Measurements from ENCODE around the gene SLC17A8.

SLC17A8 gene

DNA sequence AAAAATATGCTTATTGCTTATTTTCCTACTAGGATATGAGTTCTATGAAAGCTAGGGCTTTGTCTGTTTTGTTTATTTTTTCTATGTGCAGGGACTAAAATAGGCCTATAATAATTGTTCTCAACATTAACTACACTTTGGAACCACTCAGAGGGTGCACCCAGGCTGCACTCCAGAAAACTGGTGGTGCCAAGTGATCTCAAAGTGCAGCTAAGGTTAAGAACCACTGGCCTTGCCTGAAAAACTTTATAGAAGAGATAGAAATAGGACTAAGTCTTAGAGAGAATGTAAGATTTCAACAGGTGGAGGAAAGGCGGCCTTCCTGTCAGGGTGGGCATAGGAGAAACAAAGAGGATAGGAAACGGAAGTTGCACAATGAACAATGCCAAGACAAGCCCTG, 79.1 kb downstream of the SLC17A8 start:
- TF ChIP-seq CTCF (IDR thresholded peaks at IDR 0.05; ENCODE audit: low read length, missing control alignments): no peak
- H3K4me3 ChIP-seq (replicated peaks; ENCODE audit: low read depth, low read length): no peak overlapping the region
- no peak for DNase-seq (ENCODE audit: low read depth)

- no peak for TF ChIP-seq CTCF (IDR thresholded peaks at IDR 0.05; ENCODE audit: low read length, missing control alignments)
- DNase-seq (ENCODE audit: low read depth): no peak
- H3K4me3 ChIP-seq (replicated peaks; ENCODE audit: low read depth, low read length): no peak overlapping the region
Measured at GRCh38 chr12:100437038-100437841, 80.4 kb downstream of the SLC17A8 start.

- no peak overlapping the region for H3K4me3 ChIP-seq (replicated peaks; ENCODE audit: low read depth, low read length)
- DNase-seq (ENCODE audit: low read depth): no peak
- TF ChIP-seq CTCF (IDR thresholded peaks at IDR 0.05; ENCODE audit: low read length, missing control alignments): no peak
Measured at GRCh38 chr12:100439797-100440196, 82.9 kb downstream of the SLC17A8 start.

DNA sequence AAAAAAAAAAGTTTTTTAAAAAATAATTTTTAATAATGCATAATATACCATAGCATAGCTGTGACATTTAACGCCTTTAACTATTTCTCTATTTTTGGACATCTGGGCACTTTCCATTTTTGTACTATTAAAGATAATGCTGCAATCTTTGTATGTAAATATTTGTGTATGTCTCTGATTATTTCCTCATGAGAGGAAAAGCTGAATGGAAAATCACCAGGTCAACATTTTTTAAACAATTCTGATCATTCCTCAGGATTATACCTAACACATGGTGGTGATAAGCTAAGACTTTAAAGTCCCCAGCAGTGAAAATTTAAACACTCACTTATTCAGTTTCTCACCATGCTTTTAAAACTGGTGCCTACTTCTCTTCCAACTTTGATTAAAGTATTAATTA, 85.5 kb downstream of the SLC17A8 start:
- DNase-seq (ENCODE audit: low read depth): no peak
- no peak for TF ChIP-seq CTCF (IDR thresholded peaks at IDR 0.05; ENCODE audit: low read length, missing control alignments)
- H3K4me3 ChIP-seq (replicated peaks; ENCODE audit: low read depth, low read length): no peak overlapping the region

- TF ChIP-seq CTCF (IDR thresholded peaks at IDR 0.05; ENCODE audit: low read length, missing control alignments): no peak
- no peak overlapping the region for H3K4me3 ChIP-seq (replicated peaks; ENCODE audit: low read depth, low read length)
- DNase-seq (ENCODE audit: low read depth): no peak
Measured at GRCh38 chr12:100443434-100443833, 86.6 kb downstream of the SLC17A8 start.

- no peak for DNase-seq (ENCODE audit: low read depth)
- H3K4me3 ChIP-seq (replicated peaks; ENCODE audit: low read depth, low read length): no peak overlapping the region
- no peak for TF ChIP-seq CTCF (IDR thresholded peaks at IDR 0.05; ENCODE audit: low read length, missing control alignments)
Measured at GRCh38 chr12:100445081-100445481, 88.2 kb downstream of the SLC17A8 start.

DNA sequence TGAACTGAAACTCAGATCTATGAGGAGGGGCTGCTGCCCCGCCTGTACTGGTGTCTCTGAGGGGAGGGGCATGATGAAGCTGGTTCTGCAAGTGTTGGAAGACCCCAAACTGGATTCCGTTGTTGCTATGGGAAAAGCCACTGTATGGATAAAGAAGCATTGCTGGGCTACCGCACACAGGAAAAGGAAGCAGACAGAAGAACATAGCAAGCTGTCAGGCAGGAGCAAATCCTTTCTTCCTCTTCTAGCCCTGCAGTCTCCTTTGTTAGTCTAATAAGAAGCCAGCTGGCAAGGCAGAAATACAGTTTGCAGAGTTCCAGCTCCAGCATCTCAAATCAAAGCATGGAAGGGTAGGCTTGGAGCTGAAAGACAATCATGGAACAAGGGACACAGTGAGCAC, 90.5 kb downstream of the SLC17A8 start:
- no peak for DNase-seq (ENCODE audit: low read depth)
- TF ChIP-seq CTCF (IDR thresholded peaks at IDR 0.05; ENCODE audit: low read length, missing control alignments): no peak
- no peak overlapping the region for H3K4me3 ChIP-seq (replicated peaks; ENCODE audit: low read depth, low read length)

All from fibroblast of pulmonary artery (primary cell).